Right atrium auricular region (tissue), 2 donors: Measurements from ENCODE around the gene AMACR. TPM values are rescaled to one million over a fixed set of nuclear protein-coding genes. Genes with fewer than 3 reads are reported as not detected.

Experiments
- DNase-seq: peaks from one replicate; pipeline ENCODE4 v3.0.0-alpha.2; 2019; ENCODE audit warnings: low spot score
- H3K27ac ChIP-seq, 2 donors: fragments of 200-600 bp; sonication (generic); 1 replicate in 1 of 2; 2 replicates in 1 of 2; pipeline ENCODE4 v1.5.1; 2016 to 2019
- H3K27me3 ChIP-seq, 2 donors: fragments of 200-600 bp; sonication (generic); one replicate each; pipeline versions ENCODE4 v1.5.1 to v1.6.0; 2017 to 2019
- H3K36me3 ChIP-seq: fragments of 200-600 bp; sonication (generic); one replicate; pipeline ENCODE4 v1.5.1; 2016
- H3K4me1 ChIP-seq, 2 donors: fragments of 200-600 bp; sonication (generic); one replicate each; pipeline versions ENCODE4 v1.5.1 to v1.6.0; 2017 to 2019
- H3K4me3 ChIP-seq, 2 donors: fragments of 200-600 bp; sonication (generic); 1 replicate in 1 of 2; 2 replicates in 1 of 2; pipeline ENCODE4 v1.5.1; 2017 to 2019; ENCODE audit warnings: mild to moderate bottlenecking in 1 of 2, moderate library complexity in 1 of 2
- H3K9me3 ChIP-seq, 2 donors: fragments of 200-600 bp; sonication (generic); one replicate each; pipeline ENCODE4 v1.5.1; 2019
- total RNA-seq, 2 donors: library from RNA; depleted of rRNA; stranded (reverse); fragments of >200 nt; gene quantifications; one replicate each; pipeline ENCODE4 v1.1.0, GENCODE V29; 2016
- TF ChIP-seq, protein P1 (sequence below), 2 donors: fragments of 200-600 bp; sonication (generic); IDR thresholded peaks; one replicate each; pipeline ENCODE4 v1.5.1; 2019; ENCODE audit warnings: antibody characterized with exemption in 2 of 2

AMACR gene
- total RNA-seq = 10 to 100 TPM in 1 of 2 donors, 1 to 10 TPM in 1; 4.1 to 12.6 TPM

DNA sequence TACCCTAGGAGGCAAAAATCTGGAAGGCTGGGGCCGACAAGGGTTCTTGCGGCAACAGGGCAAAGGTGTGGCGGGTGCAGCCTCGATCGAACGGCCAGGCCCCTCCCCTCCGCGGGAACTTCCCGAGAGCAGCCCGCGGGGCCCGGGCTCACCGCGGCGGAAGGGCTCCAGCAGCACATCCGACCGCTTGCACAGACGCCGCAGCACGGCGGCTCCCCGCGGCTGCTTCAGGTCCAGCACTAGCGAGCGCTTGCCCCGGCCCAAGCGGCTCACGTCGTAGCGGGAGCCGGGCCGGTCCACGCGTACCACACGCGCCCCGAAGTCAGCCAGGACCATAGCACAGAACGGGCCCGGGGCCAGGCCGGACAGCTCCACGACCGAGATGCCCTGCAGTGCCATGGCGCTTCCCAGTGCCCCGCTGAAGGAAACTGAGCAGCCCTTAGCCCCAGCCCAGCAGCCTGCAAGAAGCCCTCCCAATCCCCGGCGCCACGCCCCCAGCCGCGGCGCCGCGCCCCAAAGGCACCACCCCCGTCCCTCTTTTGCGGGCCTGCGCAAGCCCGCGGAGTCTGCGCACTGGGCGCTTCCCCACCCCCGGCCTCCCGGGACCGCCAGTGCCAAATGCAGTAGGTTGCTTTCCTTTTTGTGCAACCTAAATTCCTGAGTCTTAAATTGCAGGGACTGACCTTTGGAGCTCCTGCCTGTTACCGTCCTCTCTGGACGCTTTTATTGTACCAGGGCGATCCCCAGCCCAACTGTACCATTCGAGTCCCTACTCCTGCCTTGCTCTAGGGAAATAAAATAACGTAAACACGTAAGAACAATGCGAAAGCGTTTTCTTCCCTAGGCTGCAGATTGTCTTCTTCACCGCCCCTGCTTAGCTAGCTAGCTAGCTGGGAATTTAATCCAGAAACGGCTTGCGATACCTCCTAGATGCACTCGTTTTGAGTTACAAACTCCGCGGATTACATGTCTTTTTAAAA, at the start of gene AMACR:
Gene AMACR (minus strand): TSS at position 430 of the 980 bp plus-strand sequence. CDS start 31 bp downstream, at position 399.
- TF ChIP-seq, protein P1, sequence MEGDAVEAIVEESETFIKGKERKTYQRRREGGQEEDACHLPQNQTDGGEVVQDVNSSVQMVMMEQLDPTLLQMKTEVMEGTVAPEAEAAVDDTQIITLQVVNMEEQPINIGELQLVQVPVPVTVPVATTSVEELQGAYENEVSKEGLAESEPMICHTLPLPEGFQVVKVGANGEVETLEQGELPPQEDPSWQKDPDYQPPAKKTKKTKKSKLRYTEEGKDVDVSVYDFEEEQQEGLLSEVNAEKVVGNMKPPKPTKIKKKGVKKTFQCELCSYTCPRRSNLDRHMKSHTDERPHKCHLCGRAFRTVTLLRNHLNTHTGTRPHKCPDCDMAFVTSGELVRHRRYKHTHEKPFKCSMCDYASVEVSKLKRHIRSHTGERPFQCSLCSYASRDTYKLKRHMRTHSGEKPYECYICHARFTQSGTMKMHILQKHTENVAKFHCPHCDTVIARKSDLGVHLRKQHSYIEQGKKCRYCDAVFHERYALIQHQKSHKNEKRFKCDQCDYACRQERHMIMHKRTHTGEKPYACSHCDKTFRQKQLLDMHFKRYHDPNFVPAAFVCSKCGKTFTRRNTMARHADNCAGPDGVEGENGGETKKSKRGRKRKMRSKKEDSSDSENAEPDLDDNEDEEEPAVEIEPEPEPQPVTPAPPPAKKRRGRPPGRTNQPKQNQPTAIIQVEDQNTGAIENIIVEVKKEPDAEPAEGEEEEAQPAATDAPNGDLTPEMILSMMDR (IDR thresholded peaks at IDR 0.05) = no peak
- H3K9me3 ChIP-seq = no peaks in the 10 kb centered on the region
- H3K27ac ChIP-seq = peak within 1 kb of the TSS; percentile 89 to 93
- H3K4me1 ChIP-seq = peaks cover 0 to 20% of the 10 kb centered on the region in 2 donors
- H3K27me3 ChIP-seq = no peaks in the 10 kb centered on the region
- no peaks in the 10 kb centered on the region for H3K36me3 ChIP-seq
- peak; percentile 94 for DNase-seq
- H3K4me3 ChIP-seq = peak within 1 kb of the TSS; percentile 60 to 76

DNA sequence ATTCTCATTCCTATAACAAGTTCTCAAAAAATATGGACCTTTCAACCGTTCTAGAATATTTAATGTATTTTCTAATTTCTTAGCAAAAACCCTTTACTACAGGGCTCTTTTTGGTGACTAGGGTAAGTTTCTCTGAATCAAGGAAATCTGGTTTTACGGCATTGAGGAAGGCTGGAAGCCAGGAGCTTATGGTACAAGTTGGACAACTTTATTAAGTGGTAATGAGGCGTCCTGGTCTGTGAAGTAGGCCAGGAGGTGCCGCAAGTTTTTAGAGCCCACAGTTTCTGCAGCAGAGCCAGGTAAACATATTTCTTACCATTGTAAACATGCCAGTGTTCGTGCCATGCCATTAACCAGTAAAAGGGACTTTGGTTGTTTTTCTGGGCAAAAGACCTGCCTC, 49.7 kb upstream of the AMACR start:
- H3K9me3 ChIP-seq = no peaks in the 10 kb centered on the region
- TF ChIP-seq, protein P1 (IDR thresholded peaks at IDR 0.05) = no peak
- H3K4me3 ChIP-seq = no peak overlapping the region
- no peaks in the 10 kb centered on the region for H3K27me3 ChIP-seq
- no peaks in the 10 kb centered on the region for H3K36me3 ChIP-seq
- no peak overlapping the region for H3K27ac ChIP-seq
- peaks cover 0 to 11% of the 10 kb centered on the region in 2 donors for H3K4me1 ChIP-seq
- DNase-seq = no peak

DNA sequence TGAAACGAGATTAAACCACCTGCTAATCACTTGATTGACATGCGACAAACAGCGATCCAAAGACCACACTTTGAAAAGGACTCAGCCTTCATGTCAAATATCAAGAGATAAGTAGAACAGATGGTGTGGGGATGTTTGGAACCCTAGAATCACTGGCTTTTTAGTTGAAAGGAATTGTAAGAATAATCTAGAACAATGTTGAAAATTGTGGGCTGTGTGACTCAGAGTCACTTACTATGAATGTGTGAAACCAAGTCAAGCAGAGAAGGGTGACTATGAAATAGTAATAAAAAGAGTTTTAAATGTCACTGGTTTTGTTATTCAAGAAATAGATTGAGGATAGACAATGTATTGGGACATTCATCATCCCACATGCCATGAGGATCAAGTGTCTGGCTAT, 49.3 kb upstream of the AMACR start:
- peaks cover 0 to 15% of the 10 kb centered on the region in 2 donors for H3K4me1 ChIP-seq
- H3K9me3 ChIP-seq = no peaks in the 10 kb centered on the region
- TF ChIP-seq, protein P1 (IDR thresholded peaks at IDR 0.05) = no peak
- no peak overlapping the region for H3K4me3 ChIP-seq
- H3K27ac ChIP-seq = no peak overlapping the region
- H3K27me3 ChIP-seq = no peaks in the 10 kb centered on the region
- DNase-seq = no peak
- H3K36me3 ChIP-seq = no peaks in the 10 kb centered on the region

DNA sequence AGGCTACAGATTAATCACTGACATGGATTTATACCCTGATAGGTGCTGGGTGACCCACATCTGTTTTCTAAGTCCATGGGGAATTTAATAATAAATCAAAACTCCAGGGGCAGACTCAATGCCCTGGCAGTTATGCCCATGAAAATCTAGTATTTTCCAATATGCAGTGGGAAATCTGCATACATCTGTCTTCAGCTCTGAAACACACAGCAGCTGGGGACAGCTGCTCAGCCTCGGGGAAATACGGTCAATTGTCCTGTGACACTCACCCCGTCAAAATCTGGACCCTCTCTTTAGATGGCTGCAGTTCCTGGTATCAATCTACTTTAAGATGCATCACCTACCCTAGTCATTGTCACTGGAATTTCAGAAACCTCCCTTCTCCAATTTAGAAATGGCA, 47.8 kb upstream of the AMACR start:
- TF ChIP-seq, protein P1 (IDR thresholded peaks at IDR 0.05) = no peak
- DNase-seq = no peak
- Histone ChIP-seq H3K4me1 (peaks cover 0 to 15% of the 10 kb centered on the region in 2 donors), H3K4me3 (no peak overlapping the region), H3K9me3 (no peaks in the 10 kb centered on the region), H3K27ac (no peak overlapping the region), H3K36me3 (no peaks in the 10 kb centered on the region), H3K27me3 (no peaks in the 10 kb centered on the region)

DNA sequence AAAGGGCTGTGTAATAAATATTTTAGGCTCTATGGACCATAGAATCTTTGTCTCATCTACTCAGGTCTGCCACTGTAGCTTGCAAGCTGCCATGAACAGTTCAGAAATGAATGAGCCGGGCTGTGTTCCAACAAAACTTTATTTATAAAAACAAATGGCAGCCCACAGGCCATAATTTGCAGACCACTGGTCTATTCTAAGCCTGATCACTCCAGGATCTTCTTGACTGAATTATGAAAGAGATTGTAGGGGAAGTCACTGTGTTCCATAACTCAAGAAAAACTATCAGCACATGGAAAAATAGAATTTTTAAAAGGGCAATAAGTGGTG, 46.5 kb upstream of the AMACR start:
- no peak overlapping the region for H3K4me3 ChIP-seq
- H3K4me1 ChIP-seq = peaks cover 0 to 15% of the 10 kb centered on the region in 2 donors
- no peaks in the 10 kb centered on the region for H3K9me3 ChIP-seq
- H3K36me3 ChIP-seq = no peaks in the 10 kb centered on the region
- DNase-seq = no peak
- peak overlapping the region; percentile 37 to 78 for H3K27ac ChIP-seq
- H3K27me3 ChIP-seq = no peaks in the 10 kb centered on the region
- TF ChIP-seq, protein P1 (IDR thresholded peaks at IDR 0.05) = no peak
